ENCODE results near the gene CDH24. TPM values are rescaled to one million over a fixed set of nuclear protein-coding genes. Genes with fewer than 3 reads are reported as not detected.

The CDH24 gene
- total RNA-seq, 4 donors from 2014 or later = 3.0 to 4.9 (median 3.9) TPM

DNA sequence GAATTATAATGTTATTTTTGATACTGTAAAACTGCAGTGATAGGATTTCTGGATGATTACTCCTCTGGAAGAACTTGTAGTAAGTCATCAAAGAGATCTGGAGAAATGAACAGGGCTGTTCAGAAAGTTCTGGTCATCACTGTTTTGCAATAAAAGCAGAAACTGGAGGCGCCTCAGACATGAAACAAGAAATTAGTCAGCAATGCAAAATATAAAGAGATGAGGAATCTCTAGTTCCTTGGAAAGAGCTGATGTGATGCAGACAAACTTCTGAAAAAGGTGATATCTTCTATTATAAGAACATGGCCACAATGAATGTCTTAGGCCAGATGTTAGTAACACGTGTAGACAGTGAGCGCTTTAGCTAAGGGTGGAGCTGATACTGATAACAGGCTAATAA lies 28.1 kb upstream of the CDH24 start:
- DNase-seq (ENCODE audit: low spot score in 2 of 2) = no peak
- 74 to 75% methylated on average over 3 of the region's 3 CpGs for WGBS, 2 donors
- intact Hi-C loops (cut with DNase I; ENCODE audit: low total_unique reads) = no loop called here
- no peak for TF ChIP-seq POLR2A (IDR thresholded peaks at IDR 0.05)
- TF ChIP-seq, protein P1, sequence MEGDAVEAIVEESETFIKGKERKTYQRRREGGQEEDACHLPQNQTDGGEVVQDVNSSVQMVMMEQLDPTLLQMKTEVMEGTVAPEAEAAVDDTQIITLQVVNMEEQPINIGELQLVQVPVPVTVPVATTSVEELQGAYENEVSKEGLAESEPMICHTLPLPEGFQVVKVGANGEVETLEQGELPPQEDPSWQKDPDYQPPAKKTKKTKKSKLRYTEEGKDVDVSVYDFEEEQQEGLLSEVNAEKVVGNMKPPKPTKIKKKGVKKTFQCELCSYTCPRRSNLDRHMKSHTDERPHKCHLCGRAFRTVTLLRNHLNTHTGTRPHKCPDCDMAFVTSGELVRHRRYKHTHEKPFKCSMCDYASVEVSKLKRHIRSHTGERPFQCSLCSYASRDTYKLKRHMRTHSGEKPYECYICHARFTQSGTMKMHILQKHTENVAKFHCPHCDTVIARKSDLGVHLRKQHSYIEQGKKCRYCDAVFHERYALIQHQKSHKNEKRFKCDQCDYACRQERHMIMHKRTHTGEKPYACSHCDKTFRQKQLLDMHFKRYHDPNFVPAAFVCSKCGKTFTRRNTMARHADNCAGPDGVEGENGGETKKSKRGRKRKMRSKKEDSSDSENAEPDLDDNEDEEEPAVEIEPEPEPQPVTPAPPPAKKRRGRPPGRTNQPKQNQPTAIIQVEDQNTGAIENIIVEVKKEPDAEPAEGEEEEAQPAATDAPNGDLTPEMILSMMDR (IDR thresholded peaks at IDR 0.05) = no peak
- H3K4me3 ChIP-seq (ENCODE audit: low read depth, poor library complexity, severe bottlenecking) = no peak overlapping the region

DNA sequence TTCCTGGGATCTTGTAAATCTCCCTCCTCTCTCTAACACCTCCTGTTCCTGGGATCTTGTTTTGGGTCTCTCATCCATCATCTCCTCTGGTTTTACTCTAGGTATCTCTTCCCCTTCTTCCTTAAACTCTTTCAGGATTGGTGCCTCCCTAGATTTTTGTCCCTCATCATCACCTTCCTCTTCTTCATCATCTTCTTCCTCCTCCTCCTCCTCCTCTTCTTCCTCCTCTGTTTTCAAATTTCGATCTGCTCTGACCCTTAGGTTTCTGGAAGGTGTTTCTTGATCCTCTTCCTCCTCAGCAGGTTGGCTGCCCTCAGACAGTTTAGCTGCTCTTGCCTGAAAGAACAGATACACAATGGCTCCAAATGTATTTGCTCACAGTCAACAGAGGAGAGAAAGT lies 23.2 kb upstream of the CDH24 start:
- intact Hi-C loops (cut with DNase I; ENCODE audit: low total_unique reads) = no loop called here
- no peak for DNase-seq (ENCODE audit: low spot score in 2 of 2)
- 79 to 92% methylated on average over 1 of the region's 1 CpG for WGBS, 2 donors
- TF ChIP-seq POLR2A (IDR thresholded peaks at IDR 0.05) = no peak
- TF ChIP-seq, protein P1 (IDR thresholded peaks at IDR 0.05) = no peak
- H3K4me3 ChIP-seq (ENCODE audit: low read depth, poor library complexity, severe bottlenecking) = no peak overlapping the region

DNA sequence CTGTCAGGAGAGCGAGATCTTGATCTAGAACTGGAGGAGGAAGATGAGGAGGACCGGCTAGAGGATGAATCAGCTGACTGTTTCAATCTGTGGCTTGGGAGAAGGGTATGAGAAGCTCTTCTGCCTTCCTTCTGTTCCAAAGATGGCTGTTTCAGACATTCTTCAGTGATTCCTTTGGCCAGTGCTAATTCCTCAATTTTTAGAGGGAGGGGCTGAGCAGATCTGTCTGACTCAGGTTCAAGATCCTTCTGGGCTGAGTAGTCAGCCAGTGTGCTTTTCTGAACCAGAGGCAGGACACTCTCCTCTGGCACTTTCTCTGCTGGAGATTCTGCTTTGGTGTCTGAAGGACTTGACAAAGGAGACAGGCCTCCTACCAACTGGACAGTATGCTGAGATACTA lies 22.4 kb upstream of the CDH24 start:
- no peak for TF ChIP-seq POLR2A (IDR thresholded peaks at IDR 0.05)
- TF ChIP-seq, protein P1 (IDR thresholded peaks at IDR 0.05) = no peak
- 77 to 80% methylated on average over 2 of the region's 2 CpGs for WGBS, 2 donors
- intact Hi-C loops (cut with DNase I; ENCODE audit: low total_unique reads) = no loop called here
- no peak overlapping the region for H3K4me3 ChIP-seq (ENCODE audit: low read depth, poor library complexity, severe bottlenecking)
- DNase-seq (ENCODE audit: low spot score in 2 of 2) = no peak

DNA sequence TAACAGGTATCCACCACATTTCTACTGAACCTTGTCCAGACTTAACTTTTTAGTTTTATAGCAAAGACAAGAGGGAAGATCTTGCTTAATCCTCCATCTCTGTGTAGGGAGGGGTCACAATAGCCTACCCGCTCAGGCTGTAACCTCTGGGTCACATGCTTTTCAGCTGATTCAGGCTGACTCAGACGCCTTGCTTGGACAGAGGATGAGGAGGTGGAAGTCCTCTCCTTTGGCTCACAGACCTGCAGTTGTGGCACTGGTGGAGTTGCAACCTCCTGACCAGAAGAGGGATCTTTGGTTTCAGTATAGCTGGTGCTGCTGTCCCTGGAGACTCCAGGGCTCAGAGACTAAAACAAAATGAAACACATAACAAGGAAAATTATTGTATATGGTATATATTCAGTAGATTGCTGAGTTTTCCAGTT lies 21.4 kb upstream of the CDH24 start:
- 18 to 40% methylated on average over 2 of the region's 2 CpGs for WGBS, 2 donors
- intact Hi-C loops (cut with DNase I; ENCODE audit: low total_unique reads) = no loop called here

DNA sequence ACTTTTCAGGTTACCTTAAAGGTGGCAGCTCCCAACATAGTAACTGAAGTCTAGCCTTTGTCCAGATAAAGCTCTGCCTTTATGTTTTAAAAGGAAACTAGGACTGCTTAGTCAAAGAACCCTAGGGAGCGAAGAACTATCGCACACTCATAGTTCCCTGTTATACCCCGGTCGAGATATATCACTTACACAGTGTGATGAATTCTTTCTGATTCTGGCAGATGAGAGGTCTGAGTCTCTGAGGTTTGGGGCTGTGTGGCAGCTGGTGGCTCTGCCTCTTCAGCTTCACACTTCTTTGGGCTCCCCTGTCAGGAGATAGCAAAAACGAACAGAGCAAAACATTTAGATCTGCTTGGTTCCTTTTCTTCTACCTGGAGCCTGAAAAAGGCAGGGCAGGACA lies 20.6 kb upstream of the CDH24 start:
- no peak for TF ChIP-seq POLR2A (IDR thresholded peaks at IDR 0.05)
- no peak overlapping the region for H3K4me3 ChIP-seq (ENCODE audit: low read depth, poor library complexity, severe bottlenecking)
- intact Hi-C loops (cut with DNase I; ENCODE audit: low total_unique reads) = no loop called here
- 77 to 79% methylated on average over 5 of the region's 5 CpGs for WGBS, 2 donors
- no peak for DNase-seq (ENCODE audit: low spot score in 2 of 2)

More for the DNA sequence above, 21.4 kb upstream of the CDH24 start:
- peak; percentile 91 to 94 for DNase-seq (ENCODE audit: low spot score in 2 of 2)
- TF ChIP-seq, protein P1 (IDR thresholded peaks at IDR 0.05) = no peak
- TF ChIP-seq POLR2A (IDR thresholded peaks at IDR 0.05) = no peak
- H3K4me3 ChIP-seq (ENCODE audit: low read depth, poor library complexity, severe bottlenecking) = no peak overlapping the region

DNA sequence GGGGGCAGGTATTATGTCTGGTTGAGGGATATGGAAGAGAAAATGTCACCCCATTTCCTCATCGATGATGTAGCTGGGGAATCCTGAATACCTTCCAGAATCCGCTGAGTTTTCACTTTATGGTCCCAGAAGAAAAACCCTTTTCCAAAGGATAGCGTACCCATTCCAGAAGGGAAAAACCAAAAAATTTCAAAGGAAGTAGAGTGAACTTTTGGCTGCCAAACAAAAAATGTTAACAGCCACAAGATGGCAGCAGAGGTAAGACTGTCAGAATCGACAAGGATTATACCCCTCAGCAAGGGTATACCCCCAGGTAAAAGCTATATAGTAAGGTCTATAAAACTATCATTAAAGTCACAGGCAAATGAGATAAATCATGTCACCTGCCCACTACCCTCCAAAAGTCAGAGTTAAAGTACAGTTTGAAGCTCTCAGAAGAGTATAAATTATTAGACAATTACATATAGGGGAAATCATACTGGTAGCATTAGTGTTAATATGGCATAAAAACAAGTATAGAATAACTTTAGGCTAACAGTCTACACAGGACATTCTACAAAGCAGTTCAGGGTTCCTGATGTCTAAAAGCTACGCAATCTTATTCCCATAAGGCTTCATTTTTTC lies 19.6 kb upstream of the CDH24 start:
- whole genome bisulfite sequencing, 2 donors = 58 to 61% methylated on average over 5 of the region's 5 CpGs
- TF ChIP-seq, protein P1 (IDR thresholded peaks at IDR 0.05) = no peak
- intact Hi-C loops (cut with DNase I; ENCODE audit: low total_unique reads) = no loop called here
- H3K4me3 ChIP-seq (ENCODE audit: low read depth, poor library complexity, severe bottlenecking) = no peak overlapping the region
- DNase-seq (ENCODE audit: low spot score in 2 of 2) = no peak

Data from lower leg skin (tissue), 4 donors.